Measurements from ENCODE around the gene APBA1.

The APBA1 gene

GRCh38 chr9:69444791-69445190, 227.4 kb downstream of the APBA1 start:
- TF ChIP-seq ESRRG (CRISPR knock-in tag; IDR thresholded peaks at IDR 0.05) (no peak), GLIS3 (CRISPR knock-in tag; IDR thresholded peaks at IDR 0.05) (no peak), PPARA (CRISPR knock-in tag; IDR thresholded peaks at IDR 0.05; ENCODE audit: borderline replicate concordance) (no peak), ARNTL (CRISPR knock-in tag; IDR thresholded peaks at IDR 0.05; ENCODE audit: borderline replicate concordance, low read depth) (no peak), PATZ1 (CRISPR knock-in tag; IDR thresholded peaks at IDR 0.05; ENCODE audit: borderline replicate concordance) (no peak), TSHZ2 (CRISPR knock-in tag; IDR thresholded peaks at IDR 0.05) (no peak), BACH2 (CRISPR knock-in tag; IDR thresholded peaks at IDR 0.05; ENCODE audit: borderline replicate concordance) (no peak), ZNF70 (CRISPR knock-in tag; IDR thresholded peaks at IDR 0.05) (no peak), ISL1 (CRISPR knock-in tag; IDR thresholded peaks at IDR 0.05) (no peak), ZNF565 (CRISPR knock-in tag; conservative IDR thresholded peaks at IDR 0.05; ENCODE audit: low read depth) (no peak), CSRNP3 (CRISPR knock-in tag; IDR thresholded peaks at IDR 0.05) (no peak)
- no peak for ATAC-seq

GRCh38 chr9:69444021-69444420, 228.2 kb downstream of the APBA1 start:
- TF ChIP-seq ARNTL (CRISPR knock-in tag; IDR thresholded peaks at IDR 0.05; ENCODE audit: borderline replicate concordance, low read depth) (no peak), POU6F1 (CRISPR knock-in tag; IDR thresholded peaks at IDR 0.05; ENCODE audit: borderline replicate concordance, low read depth) (no peak), ZNF565 (CRISPR knock-in tag; conservative IDR thresholded peaks at IDR 0.05; ENCODE audit: low read depth) (no peak), ZNF70 (CRISPR knock-in tag; IDR thresholded peaks at IDR 0.05) (no peak), GLIS3 (CRISPR knock-in tag; IDR thresholded peaks at IDR 0.05) (no peak), RARB (CRISPR knock-in tag; IDR thresholded peaks at IDR 0.05) (no peak), CSRNP3 (CRISPR knock-in tag; IDR thresholded peaks at IDR 0.05) (no peak)
- no peak for ATAC-seq

GRCh38 chr9:69443178-69443577, 229.0 kb downstream of the APBA1 start:
- no peak for ATAC-seq
- TF ChIP-seq TSHZ2 (CRISPR knock-in tag; IDR thresholded peaks at IDR 0.05) = no peak
- no peak for TF ChIP-seq CSRNP3 (CRISPR knock-in tag; IDR thresholded peaks at IDR 0.05)
- no peak for TF ChIP-seq TOX (CRISPR knock-in tag; IDR thresholded peaks at IDR 0.05; ENCODE audit: borderline replicate concordance)
- TF ChIP-seq ZNF70 (CRISPR knock-in tag; IDR thresholded peaks at IDR 0.05) = no peak
- TF ChIP-seq ZNF8 (CRISPR knock-in tag; IDR thresholded peaks at IDR 0.05) = no peak
- no peak for TF ChIP-seq ARNTL (CRISPR knock-in tag; IDR thresholded peaks at IDR 0.05; ENCODE audit: borderline replicate concordance, low read depth)
- no peak for TF ChIP-seq ZFP30 (CRISPR knock-in tag; IDR thresholded peaks at IDR 0.05)
- TF ChIP-seq PATZ1 (CRISPR knock-in tag; IDR thresholded peaks at IDR 0.05; ENCODE audit: borderline replicate concordance) = no peak
- no peak for TF ChIP-seq ESRRG (CRISPR knock-in tag; IDR thresholded peaks at IDR 0.05)
- TF ChIP-seq TCF4 (CRISPR knock-in tag; IDR thresholded peaks at IDR 0.05; ENCODE audit: borderline replicate concordance) = no peak
- no peak for TF ChIP-seq ZFP3 (CRISPR knock-in tag; IDR thresholded peaks at IDR 0.05)
- no peak for TF ChIP-seq SNAI2 (CRISPR knock-in tag; IDR thresholded peaks at IDR 0.05)
- no peak for TF ChIP-seq CSDC2 (CRISPR knock-in tag; IDR thresholded peaks at IDR 0.05)

Data from SK-N-SH treated with all-trans-retinoic acid at 6 μM for 48 hours (cell line).